DMS 273 (cell line): Measurements from ENCODE around the gene SNRPF.
"Not testable (repeated sequence)": the region's sequence is repeated elsewhere in the genome, so short reads cannot be mapped to it uniquely, and the experiment has no call there.

Source experiments
- DNase-seq: peaks from one replicate; lab custom pipeline; 2025; ENCODE audit not compliant: unreplicated experiment; lab: John Stamatoyannopoulos, UW

The SNRPF gene

GRCh38 chr12:95858451-95859343 lies at the start of gene SNRPF:
Gene SNRPF (plus strand): TSS chr12:95858952. CDS start chr12:95859074, 122 bp downstream.
- peak; percentile 96 for DNase-seq

GRCh38 chr12:95809000-95809680 lies 49.6 kb upstream of the SNRPF start:
- DNase-seq: no peak

- DNase-seq: no peak
Measured at GRCh38 chr12:95810411-95810810, 48.3 kb upstream of the SNRPF start.

GRCh38 chr12:95812155-95812554 lies 46.6 kb upstream of the SNRPF start:
- DNase-seq: not testable (repeated sequence)

- peak; percentile 32 for DNase-seq
Measured at GRCh38 chr12:95815632-95816212, 43.0 kb upstream of the SNRPF start.

- DNase-seq: peak; percentile 74
Measured at GRCh38 chr12:95820096-95820703, 38.6 kb upstream of the SNRPF start.

GRCh38 chr12:95829395-95829794 lies 29.4 kb upstream of the SNRPF start:
- DNase-seq: no peak

GRCh38 chr12:95830335-95831089 lies 28.2 kb upstream of the SNRPF start:
- no peak for DNase-seq

GRCh38 chr12:95834572-95834971 lies 24.2 kb upstream of the SNRPF start:
- DNase-seq: no peak

- DNase-seq: peak; percentile 71
Measured at GRCh38 chr12:95836185-95836609, 22.6 kb upstream of the SNRPF start.

- peak; percentile 17 for DNase-seq
Measured at GRCh38 chr12:95836630-95837239, 22.0 kb upstream of the SNRPF start.

GRCh38 chr12:95837240-95838038 lies 21.3 kb upstream of the SNRPF start:
- DNase-seq: no peak

- DNase-seq: peak; percentile 52
Measured at GRCh38 chr12:95838125-95838524, 20.6 kb upstream of the SNRPF start.

- not testable (repeated sequence) for DNase-seq
Measured at GRCh38 chr12:95842426-95842825, 16.3 kb upstream of the SNRPF start.

- DNase-seq: peak; percentile 49
Measured at GRCh38 chr12:95848575-95849388, 10.0 kb upstream of the SNRPF start.

- DNase-seq: no peak
Measured at GRCh38 chr12:95851606-95852005, 7.1 kb upstream of the SNRPF start.

- DNase-seq: no peak
Measured at GRCh38 chr12:95852133-95852532, 6.6 kb upstream of the SNRPF start.

- no peak for DNase-seq
Measured at GRCh38 chr12:95857156-95857555, 1.6 kb upstream of the SNRPF start.

GRCh38 chr12:95857799-95858198 lies 953 bp upstream of the SNRPF start:
- DNase-seq: no peak
